WTC11 (cell line): ENCODE measurements around the gene MBD3L5.

Source experiments
- CTCF ChIP-seq: fragments of 200-600 bp; IDR thresholded peaks from 2 replicates; pipeline ENCODE4 v1.8.0; 2022; ENCODE audit warnings: antibody characterized with exemption
- ELF4 ChIP-seq: sonication (generic); formaldehyde crosslinking; IDR thresholded peaks from 2 replicates; pipeline ENCODE4 v1.8.1; 2022; ENCODE audit warnings: low read depth, mild to moderate bottlenecking, moderate library complexity, missing genetic modification reagents
- ETV6 ChIP-seq: sonication (generic); formaldehyde crosslinking; IDR thresholded peaks from 2 replicates; pipeline ENCODE4 v1.8.1; 2022; ENCODE audit warnings: mild to moderate bottlenecking, missing genetic modification reagents
- IRF1 ChIP-seq: sonication (generic); formaldehyde crosslinking; IDR thresholded peaks from 2 replicates; pipeline ENCODE4 v1.8.0; 2023; ENCODE audit warnings: missing genetic modification reagents
- NFATC4 ChIP-seq: fragments of 250-450 bp; sonication (Bioruptor Pico); IDR thresholded peaks from 2 replicates; pipeline ENCODE4 v1.9.0; 2021; ENCODE audit warnings: mild to moderate bottlenecking
- TEAD4 ChIP-seq: sonication (generic); formaldehyde crosslinking; IDR thresholded peaks from 2 replicates; pipeline ENCODE4 v1.8.0; 2022; ENCODE audit warnings: mild to moderate bottlenecking, missing genetic modification reagents
- USF2 ChIP-seq: sonication (generic); formaldehyde crosslinking; IDR thresholded peaks from 2 replicates; pipeline ENCODE4 v1.8.1; 2023; ENCODE audit warnings: mild to moderate bottlenecking, missing genetic modification reagents, moderate library complexity
- ZBTB21 ChIP-seq: sonication (generic); formaldehyde crosslinking; IDR thresholded peaks from 2 replicates; pipeline ENCODE4 v1.8.1; 2023; ENCODE audit warnings: mild to moderate bottlenecking, missing genetic modification reagents, borderline replicate concordance
- ZNF121 ChIP-seq: sonication (generic); formaldehyde crosslinking; IDR thresholded peaks from 2 replicates; pipeline ENCODE4 v1.8.0; 2023; ENCODE audit warnings: missing genetic modification reagents
- ZNF423 ChIP-seq: fragments of 250-450 bp; sonication (Bioruptor Pico); IDR thresholded peaks from 2 replicates; pipeline ENCODE4 v2.1.2; 2022; ENCODE audit warnings: mild to moderate bottlenecking, moderate library complexity
- TF ChIP-seq, protein P1 (sequence below): sonication (generic); formaldehyde crosslinking; IDR thresholded peaks from 2 replicates; pipeline ENCODE4 v1.8.1; 2023; ENCODE audit warnings: mild to moderate bottlenecking, missing genetic modification reagents
- TF ChIP-seq, protein P2 (sequence below): sonication (generic); formaldehyde crosslinking; IDR thresholded peaks from 2 replicates; pipeline ENCODE4 v1.8.1; 2022; ENCODE audit warnings: mild to moderate bottlenecking, missing genetic modification reagents, moderate library complexity, borderline replicate concordance

- TF ChIP-seq CTCF (no peak), ZNF121 (CRISPR knock-in tag) (no peak), USF2 (CRISPR knock-in tag) (no peak), TEAD4 (CRISPR knock-in tag) (no peak), NFATC4 (CRISPR knock-in tag) (no peak), ZBTB21 (CRISPR knock-in tag) (no peak), IRF1 (CRISPR knock-in tag) (no peak), ZNF423 (no peak), ELF4 (no peak), ETV6 (CRISPR knock-in tag) (no peak)
- TF ChIP-seq, protein P1, sequence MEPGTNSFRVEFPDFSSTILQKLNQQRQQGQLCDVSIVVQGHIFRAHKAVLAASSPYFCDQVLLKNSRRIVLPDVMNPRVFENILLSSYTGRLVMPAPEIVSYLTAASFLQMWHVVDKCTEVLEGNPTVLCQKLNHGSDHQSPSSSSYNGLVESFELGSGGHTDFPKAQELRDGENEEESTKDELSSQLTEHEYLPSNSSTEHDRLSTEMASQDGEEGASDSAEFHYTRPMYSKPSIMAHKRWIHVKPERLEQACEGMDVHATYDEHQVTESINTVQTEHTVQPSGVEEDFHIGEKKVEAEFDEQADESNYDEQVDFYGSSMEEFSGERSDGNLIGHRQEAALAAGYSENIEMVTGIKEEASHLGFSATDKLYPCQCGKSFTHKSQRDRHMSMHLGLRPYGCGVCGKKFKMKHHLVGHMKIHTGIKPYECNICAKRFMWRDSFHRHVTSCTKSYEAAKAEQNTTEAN, result no peak
- TF ChIP-seq, protein P2, sequence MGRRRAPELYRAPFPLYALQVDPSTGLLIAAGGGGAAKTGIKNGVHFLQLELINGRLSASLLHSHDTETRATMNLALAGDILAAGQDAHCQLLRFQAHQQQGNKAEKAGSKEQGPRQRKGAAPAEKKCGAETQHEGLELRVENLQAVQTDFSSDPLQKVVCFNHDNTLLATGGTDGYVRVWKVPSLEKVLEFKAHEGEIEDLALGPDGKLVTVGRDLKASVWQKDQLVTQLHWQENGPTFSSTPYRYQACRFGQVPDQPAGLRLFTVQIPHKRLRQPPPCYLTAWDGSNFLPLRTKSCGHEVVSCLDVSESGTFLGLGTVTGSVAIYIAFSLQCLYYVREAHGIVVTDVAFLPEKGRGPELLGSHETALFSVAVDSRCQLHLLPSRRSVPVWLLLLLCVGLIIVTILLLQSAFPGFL (CRISPR knock-in tag), result no peak
These were observed 44.4 kb downstream of the MBD3L5 start for GRCh38 chr19:7074705-7075282.
